Glomerular visceral epithelial cell (primary cell): ENCODE results near the gene HES7.
"Not testable (repeated sequence)": the region's sequence is repeated elsewhere in the genome, so short reads cannot be mapped to it uniquely, and the experiment has no call there.

Experiments used
- DNase-seq: peaks from one replicate; pipeline ENCODE4 v3.0.0-alpha.2; 2016; ENCODE audit errors: extremely low spot score

HES7 gene

DNA sequence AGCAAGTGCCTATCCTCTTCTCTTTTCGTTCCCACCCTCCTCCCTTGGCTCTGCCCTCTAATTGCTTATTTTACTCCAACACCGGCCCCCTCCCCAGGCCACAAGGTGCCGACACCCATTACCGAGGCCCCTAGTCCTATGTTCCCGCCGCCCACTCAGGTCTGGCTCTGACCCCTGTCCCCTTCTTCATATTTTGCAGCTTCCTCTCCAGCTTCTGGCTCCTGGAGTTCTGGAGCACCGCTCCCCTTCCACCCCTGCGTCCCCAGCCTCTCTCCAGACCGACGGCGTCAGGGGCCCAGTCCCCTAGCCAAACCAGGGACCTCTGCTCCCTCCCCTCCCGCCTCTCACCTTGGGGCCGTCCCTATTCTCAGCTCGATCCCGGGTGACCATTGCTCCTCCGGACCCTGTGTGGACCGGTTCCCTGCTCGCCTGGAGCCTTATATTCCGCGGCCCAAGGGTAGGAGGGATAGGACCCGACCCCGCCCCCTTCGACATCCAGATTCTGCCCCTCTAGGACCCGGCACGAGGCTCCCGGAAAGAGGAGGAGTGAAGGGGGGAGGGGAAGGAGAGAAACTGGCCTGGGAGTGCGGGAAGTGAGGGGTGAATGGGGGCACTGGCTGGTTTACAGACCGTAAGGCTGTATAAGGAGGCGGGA is at the start of gene HES7:
HES7 (minus strand) TSS at position 412 of the 655 bp plus-strand sequence; CDS start at position 390, 22 bp downstream.
- DNase-seq: peak; percentile 48

DNA sequence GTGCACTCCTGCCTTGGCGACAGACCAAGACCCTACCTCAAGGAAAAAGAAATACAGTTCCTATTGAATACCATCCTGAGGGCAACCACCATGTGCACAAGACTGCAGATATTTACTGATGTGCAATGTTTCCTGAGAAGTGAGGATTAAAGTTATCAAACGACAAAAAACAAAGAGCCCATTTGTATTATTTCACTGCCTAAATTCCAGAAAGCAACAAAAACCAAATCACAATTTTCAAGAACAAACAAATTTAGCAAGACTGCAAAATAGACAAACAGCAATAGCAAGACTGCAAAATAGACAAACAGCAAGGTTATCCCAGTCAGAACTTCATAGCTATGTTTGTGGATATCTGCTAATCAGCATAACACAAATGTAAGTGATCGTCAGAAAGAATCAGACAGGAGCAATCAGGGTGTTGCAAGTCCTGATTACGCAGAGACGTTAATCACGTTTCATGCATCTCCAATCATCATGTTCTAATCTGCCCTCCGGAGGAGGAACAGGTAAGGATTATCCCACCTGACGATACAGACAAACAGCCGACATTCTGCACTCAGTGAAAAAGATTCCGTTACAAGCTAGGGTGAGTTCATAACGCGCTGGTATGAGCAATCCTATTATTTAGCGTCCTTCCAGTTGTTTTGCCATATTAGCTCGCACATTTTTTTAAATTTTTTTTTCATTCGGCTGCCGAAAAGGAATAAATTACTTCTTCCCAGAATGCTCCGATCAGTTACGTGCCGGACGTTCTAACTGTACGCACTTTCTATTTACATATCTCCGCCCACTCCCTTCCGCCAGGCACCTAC is 49.4 kb upstream of the HES7 start:
- DNase-seq: peak; percentile 96

DNA sequence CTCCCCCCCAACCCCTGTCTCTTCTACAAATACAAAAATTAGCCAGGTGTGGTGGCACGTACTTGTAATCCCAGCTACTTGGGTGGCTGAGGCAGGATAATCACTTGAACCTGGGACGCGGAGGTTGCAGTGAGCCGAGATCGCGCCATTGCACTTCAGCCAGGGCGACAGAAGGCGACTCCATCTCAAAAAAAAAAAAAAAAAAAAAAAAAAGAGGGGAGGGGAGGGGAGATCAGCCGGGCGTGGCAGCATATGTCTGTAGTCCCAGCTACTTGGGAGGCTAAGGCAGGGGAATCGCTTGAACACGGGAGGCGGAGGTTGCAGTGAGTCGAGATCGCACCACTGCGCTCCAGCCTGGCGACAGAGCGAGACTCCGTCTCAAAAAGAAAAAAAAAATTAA is 46.3 kb upstream of the HES7 start:
- not testable (repeated sequence) for DNase-seq

DNA sequence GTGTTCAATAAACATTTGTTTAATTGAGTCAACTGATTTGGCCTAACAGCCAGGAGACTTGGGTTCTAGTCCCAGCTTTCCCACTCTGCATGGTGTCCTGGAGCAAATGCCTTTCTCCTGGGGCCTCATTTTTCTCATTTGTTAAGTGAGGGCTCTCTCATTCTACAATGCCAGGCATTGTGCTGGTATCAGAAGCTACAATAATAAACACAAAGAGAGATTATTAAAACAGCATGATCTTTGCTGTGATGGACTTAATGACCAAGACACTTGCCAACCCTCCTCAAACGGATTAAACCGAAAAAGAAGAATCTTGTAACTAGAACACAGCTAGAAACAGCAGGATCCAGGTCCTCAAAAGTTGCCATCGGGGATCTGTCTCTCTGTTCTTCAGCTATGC is 43.6 kb upstream of the HES7 start:
- DNase-seq: no peak

DNA sequence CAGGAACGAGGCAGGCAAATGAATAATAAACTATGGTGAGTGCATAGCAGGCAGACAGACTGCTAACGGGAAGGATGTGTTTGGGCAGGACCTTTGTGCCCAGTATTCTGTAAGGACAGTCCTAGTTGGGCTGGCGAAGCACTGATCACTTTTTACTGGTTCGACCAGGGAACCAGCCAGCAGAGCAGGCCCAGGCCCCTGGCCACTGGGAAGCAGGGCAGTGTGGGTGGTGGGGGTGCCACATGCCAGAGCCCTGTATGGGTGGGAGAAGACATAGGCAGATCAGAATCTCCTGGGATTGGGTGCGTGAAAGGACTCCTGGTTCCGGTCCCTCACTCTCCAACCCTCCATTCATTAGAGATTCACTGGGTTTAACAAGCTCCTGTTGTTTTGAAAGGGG is 42.8 kb upstream of the HES7 start:
- no peak for DNase-seq

DNA sequence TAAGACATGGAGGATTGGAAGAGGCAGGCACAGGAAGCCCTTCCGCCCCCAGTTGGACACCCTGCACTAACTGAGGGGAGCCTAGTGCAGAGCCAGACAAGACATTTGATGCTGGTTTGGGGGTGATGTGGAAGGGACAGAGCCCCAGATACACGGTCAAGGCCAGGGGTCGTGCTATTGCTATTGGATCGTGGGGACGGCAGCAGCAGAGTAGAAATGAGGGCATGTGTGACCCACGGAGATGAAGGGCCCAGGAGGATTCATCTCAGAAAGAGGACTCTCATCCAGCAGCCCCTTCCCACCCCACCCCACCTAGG is 40.9 kb upstream of the HES7 start:
- DNase-seq: no peak

DNA sequence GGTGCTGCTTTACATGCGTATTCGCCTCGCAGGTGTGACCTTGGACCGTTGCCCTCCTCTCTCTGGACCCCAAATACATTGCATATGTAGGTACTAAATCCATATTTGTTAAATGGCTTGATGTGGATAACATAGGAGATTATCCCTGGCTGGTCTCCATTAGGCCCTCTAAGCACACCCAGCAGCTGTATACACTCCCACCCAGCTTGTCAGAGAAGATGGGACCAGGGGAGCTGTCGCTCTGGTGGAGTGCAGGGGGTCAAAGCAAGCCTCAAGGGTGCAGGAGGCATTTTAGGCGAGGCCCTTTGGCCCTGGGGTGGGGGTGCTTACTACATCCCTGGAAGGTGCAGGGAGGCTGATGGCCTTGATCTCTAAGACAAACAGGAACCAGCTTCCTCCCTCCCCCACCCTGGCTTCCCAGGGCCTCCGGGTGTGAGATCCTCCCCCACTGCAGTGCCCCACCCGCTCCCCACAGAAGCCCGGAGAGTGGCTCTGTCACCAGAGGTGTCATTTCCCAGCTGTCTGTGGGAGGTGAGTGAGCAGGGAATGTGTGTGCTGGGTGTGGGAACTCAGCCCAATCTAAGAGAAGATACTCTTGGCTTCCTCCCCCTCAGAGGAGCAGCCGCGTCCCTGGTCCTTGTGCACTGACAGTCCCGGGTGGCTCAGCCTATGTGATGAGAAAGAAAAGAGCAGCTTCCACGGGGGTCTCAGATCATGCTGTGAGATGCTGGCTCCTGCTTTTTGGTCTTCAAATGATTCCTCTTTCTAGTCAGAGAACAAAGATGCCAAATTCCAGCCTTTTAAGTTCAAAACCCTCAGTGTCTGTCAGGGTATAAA is 40.3 kb upstream of the HES7 start:
- peak; percentile 51 for DNase-seq

DNA sequence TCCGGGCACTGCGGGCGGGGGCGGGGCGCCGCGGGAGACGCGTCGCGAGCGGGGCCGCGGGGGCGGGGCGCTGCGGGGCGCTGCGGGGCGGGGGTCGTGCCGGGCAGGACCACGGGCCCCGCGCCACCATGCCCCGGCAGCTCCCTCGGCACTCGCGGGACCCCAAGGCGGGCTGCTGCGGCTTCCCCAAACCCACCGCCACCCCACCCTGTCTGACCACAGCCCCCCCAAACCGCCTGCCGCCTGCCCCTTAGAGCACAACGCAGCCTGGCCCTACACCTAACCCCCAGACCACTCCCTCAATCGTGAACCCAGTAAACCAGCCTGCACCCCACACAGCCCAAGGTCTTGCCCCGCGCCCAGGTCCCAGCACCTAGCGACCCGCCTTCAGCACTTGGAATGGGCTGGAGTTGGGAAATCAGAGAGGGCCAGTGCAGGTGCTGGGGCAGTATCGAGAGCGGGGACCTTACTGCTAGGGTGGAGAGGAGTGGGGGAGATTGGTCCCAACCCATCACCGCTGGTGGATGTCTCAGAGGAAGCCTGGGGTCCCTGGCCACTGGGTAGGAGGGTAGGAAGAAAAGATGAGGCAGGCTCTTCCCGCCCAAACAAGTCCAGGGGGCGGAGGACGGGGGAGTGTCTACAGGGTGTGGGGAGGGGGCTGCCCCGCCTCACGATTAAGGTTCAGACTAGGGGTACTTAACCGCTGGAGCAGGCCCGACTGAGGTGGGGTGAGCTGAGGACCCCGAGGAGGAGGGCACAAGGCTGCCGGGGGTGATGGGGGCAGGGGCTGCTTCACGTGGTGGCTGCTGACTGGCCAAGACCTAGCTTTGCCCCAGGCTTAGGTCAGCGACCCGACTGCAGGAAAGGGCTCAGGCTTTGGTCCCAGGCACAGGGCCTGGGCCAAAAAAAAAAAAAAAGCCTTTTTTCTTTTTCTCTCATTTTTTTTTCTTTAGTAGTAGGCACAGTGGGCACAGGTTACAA is 39.4 kb upstream of the HES7 start:
- no peak for DNase-seq

DNA sequence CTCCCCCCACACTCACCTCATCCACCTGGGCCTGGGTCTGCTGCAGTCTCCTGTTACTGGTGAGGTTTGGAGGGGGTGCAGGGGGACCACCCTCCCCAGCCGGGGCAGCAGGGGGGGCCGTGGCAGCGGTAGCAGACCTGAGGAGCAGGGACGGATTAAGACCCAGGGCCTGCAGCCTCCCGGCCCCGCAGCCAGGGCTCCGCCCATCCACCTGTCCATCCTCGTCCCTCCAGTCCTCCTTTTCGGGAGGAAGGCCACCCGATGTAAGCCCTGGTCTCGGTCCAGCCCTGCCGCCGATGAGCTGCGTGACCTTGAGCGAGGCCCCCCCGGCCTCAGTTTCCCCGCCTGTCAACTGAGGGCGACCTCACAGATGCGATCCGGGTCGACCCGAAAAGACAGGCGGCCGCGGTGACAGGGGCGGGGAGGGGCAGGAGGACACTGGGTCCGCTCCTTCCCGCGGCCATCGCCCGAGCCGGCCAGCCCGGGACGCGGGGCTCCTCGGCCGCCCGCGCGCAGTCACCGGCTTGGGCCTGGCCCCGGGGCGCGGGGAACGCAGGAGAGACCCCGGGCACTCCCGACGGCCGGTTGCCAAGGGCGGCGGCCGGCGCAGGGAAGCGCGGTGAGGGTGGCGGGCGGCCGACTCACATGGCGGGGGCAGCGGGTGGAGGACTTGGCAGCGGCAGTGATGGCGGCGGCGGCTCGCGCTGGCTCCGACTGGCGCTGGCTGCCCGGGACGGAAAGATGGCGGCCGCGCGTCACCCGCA is 38.5 kb upstream of the HES7 start, which contains the start of gene VAMP2:
VAMP2 (minus strand) TSS at position 716 of the 764 bp plus-strand sequence; CDS start at position 647, 69 bp downstream.
- peak; percentile 65 for DNase-seq

DNA sequence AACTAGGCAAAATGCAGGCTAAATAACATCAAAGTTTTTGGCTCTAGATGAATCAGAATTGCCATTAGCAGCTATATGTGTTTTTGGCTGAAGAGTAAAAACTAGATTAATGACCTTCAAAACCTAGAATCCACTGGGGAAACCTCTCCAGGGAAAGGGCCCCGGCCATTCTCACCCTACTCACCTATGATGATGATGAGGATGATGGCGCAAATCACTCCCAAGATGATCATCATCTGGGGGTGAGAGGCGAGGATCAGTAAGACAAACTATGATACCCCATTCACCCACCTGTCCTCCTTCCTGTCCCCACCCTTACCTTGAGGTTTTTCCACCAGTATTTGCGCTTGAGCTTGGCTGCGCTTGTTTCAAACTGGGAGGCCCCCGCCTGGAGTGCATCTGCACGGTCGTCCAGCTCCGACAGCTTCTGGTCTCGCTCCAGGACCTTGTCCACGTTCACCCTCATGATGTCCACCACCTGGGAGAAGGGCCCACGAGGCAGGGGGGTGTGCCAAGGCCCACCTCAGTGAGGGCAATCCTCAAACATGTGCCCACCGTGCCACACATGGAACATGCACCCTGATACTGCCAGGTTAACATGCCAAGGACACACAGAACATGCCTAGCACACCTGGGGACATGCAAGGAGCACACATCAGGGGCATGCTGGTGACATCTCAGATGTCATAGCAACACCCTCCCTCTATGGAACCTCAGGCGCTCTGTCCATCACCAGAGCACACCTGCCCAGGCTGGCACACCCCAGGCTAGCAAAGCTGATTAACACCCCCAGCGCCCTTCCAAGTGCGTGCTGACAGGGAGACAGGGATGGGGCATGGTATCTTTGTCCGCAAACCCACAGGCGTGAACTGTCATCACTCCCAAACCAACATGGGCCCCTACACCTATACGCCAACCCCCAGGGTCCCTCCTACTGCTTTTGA is 37.7 kb upstream of the HES7 start:
- no peak for DNase-seq

DNA sequence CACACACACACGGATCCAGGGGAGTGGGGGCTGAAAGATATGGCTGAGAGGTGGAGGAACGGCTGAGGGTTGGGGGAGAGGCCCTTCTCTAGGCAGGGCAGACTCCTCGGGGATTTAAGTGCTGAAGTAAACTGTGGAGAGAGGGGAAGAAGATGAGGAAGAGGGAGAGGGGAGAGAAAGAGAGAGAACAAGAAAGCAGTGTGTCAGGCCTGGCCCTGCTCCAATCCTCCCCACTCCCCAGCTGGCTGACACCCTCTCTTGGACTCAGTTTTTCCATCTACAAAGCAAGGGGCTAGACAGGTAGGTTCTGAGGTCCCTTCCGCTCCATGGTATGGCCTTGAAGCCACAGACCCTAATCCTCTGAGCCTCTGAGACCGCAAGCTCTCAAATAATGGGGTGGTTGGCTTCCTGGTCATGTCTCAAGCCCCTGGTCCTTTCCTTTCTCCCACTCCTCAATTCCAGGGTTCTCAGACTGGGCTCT is 36.9 kb upstream of the HES7 start:
- DNase-seq: no peak

DNA sequence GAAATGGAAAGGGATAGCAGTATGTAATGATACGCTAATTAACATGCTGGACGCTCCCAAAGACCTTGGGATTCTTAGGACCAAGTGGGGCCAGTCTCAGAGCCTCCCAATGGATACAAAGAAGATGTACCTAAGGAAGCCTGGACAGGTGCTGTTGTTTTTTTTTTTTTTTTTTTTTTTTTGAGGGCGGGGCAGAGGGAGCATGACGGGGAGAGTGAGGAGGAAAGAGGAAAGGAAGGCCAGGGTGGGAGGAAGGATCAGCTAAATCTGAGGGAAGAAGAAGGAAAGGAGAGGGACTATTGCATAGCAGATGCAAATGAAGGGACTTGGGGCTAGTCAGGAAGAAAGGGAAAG is 36.3 kb upstream of the HES7 start:
- no peak for DNase-seq

DNA sequence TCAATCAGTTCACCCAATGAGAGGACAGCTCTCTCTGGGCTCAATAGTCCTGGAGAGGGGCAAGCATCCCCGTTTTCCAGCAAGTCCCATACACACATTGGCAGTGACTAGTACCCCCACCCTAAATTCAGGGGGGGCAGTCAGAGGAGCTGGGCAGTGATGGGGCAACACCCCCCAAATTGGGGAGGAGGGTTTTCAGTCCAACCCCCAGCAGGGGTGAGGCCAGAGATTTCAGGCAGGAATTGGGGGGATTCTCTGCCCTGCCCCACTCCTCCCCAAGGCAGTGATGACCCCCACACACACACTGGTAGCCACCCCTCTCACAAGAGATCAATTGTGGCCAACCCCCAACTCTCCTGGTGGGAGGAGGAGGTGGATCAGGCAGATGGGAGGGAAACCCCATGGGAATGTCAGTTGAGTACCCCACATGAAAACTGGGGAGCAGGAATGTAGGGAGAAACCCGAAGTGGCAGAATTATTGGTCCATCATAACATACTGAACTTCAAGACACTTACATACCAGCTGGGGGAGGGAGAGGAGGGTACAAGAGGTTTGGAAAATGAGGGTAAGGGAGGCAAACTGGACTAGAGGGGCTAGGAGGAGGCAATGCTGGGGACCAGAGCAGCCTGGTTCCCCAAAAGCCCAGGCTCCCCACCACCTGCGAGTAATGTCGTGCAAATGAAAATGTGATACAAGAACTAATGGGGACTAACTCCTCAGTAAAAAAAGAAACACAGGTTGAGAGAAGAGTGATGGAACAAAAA is 35.7 kb upstream of the HES7 start:
- DNase-seq: no peak

DNA sequence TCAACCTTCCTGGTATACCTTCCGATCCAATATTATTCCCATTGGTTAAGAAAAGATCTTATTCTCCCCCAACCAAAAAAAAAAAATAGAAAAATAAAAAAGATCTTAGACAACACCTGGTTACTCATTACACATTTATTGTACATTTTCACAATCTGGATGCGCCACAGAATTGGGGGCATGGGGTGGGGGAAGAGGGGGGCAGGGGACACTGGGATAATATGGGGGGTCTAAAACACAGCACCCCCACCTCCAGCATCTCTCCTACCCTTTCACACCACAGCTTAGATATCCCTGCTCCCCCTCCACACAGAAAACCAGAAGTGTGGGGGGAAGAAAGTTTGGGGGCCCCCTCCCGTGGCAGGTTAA is 35.1 kb upstream of the HES7 start:
- no peak for DNase-seq

DNA sequence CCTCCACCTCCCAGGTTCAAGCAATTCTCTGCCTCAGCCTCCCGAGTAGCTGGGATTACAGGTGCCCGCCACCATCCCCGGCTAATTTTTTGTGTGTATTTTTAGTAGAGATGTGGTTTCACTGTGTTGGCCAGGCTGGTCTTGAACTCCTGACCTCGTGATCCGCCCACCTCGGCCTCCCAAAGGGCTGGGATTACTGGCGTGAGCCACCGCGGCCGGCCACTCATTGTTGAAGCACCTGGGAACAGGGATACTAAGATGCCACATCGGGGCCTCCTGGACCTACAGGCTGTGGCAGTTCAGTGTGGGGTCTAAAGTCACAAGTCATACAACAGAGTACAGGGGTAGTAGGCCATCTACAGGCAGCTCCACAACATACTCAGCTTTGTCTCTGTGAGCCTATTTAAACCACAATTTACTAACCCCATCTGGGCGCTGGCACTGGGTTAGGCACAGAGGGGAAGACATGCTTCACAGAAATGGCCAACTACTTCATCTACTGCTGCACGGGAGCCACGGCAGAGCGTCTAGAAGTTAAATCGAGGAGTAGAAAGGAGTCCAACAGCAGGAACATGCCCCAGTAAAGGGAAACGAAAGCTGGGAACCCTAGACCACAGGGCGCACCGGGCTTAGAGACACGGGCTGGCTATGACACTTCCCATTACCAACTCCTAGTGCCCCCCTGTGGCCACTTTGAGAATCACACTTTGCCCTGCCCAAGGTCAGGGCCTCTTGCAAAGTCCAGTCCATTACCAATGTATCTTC is 34.5 kb upstream of the HES7 start:
- peak; percentile 89 for DNase-seq

DNA sequence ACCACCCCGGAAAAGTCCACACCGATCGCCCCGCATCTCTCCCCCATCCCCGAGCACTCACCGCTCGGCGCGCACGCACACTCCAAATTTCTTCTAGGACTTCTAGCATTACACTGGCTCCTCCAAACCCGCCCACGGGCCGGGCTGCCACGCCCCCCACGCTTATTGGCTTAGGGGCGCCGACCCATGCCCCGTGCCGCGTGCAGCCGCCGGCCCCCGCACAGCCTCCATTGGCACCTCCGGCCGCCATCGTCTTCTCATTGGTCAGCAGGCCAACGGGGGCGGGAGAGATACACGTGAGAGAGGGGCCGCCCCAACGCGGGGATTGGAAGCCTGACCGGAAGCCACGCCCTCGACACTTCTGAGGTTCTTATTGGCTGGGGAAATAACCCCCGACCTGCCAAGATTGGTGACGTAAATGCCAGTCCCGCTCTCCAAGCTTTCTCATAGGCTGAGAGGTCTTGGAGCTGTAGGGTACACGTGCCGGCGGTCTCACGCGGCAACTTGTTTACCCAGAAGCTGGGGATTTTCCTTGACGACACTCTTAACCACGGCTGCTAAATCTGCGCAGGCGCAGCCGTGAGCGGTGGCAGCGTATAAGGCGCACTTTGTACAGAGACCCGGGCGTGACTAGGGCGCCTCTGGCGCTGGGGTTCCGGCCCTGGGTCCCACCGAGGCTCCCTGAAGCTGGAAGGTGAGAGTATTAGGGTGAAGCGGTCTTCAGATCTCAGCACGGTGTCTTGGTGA is 32.5 kb upstream of the HES7 start:
- DNase-seq: peak; percentile 100

DNA sequence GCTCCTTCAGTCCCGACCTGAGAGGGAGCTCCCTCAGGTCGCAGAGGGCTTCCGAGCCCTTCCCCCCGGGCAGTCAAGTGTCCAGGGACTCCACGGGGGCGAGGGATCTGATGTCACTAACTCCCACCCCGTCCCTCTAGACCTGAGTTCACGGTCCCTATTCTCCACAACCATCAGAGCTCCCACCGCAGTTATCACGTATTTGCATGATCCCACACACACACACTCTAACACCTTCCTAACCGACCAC is 32.0 kb upstream of the HES7 start:
- no peak for DNase-seq
